Hepatocyte (in vitro differentiated cells): ENCODE data around the gene RBM12.

Source experiments
- EZH2 ChIP-seq: fragments of 200-600 bp; sonication (generic); IDR thresholded peaks from 2 replicates; pipeline ENCODE4 v1.6.1; 2016; ENCODE audit warnings: antibody characterized with exemption, mild to moderate bottlenecking, borderline replicate concordance
- EZH2phosphoT487 ChIP-seq: fragments of 200-600 bp; sonication (generic); IDR thresholded peaks from one replicate; pipeline ENCODE4 v1.6.1; 2018; ENCODE audit warnings: antibody characterized with exemption, mild to moderate bottlenecking, low read depth, moderate library complexity; ENCODE audit not compliant: unreplicated experiment, severe bottlenecking
- TF ChIP-seq, protein P1 (sequence below): fragments of 200-600 bp; sonication (generic); IDR thresholded peaks from 2 replicates; pipeline ENCODE4 v1.5.1; 2016; ENCODE audit warnings: antibody characterized with exemption, mild to moderate bottlenecking; ENCODE audit not compliant: poor library complexity

DNA sequence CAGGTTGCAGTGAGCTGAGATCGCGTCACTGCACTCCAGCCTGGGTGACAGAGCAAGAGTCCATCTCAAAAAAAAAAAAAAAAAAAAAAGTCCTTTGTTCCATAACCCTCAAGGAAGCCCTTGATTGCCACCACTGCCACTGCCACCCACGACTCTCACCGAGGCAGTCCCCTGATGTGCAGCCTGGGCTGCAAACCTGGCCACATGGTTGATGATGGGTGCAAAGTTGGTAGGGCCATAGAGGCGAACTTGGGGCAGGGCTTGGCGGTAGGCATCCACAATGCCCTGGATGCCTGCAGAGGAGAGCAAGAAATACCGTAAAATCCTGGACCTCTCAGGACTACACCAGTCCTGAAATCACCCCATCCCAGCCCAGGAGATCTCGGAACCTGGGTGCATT is 37.6 kb downstream of the RBM12 start:
- TF ChIP-seq, protein P1, sequence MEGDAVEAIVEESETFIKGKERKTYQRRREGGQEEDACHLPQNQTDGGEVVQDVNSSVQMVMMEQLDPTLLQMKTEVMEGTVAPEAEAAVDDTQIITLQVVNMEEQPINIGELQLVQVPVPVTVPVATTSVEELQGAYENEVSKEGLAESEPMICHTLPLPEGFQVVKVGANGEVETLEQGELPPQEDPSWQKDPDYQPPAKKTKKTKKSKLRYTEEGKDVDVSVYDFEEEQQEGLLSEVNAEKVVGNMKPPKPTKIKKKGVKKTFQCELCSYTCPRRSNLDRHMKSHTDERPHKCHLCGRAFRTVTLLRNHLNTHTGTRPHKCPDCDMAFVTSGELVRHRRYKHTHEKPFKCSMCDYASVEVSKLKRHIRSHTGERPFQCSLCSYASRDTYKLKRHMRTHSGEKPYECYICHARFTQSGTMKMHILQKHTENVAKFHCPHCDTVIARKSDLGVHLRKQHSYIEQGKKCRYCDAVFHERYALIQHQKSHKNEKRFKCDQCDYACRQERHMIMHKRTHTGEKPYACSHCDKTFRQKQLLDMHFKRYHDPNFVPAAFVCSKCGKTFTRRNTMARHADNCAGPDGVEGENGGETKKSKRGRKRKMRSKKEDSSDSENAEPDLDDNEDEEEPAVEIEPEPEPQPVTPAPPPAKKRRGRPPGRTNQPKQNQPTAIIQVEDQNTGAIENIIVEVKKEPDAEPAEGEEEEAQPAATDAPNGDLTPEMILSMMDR: no peak
- no peak for TF ChIP-seq EZH2phosphoT487
- TF ChIP-seq EZH2: no peak
